ENCODE results near the gene BCL6B.

Gene BCL6B

GRCh38 chr17:7063518-7064094 lies 40.8 kb downstream of the BCL6B start:
- DNase-seq = no peak

GRCh38 chr17:7064261-7064660 lies 41.4 kb downstream of the BCL6B start:
- no peak for DNase-seq

DNA sequence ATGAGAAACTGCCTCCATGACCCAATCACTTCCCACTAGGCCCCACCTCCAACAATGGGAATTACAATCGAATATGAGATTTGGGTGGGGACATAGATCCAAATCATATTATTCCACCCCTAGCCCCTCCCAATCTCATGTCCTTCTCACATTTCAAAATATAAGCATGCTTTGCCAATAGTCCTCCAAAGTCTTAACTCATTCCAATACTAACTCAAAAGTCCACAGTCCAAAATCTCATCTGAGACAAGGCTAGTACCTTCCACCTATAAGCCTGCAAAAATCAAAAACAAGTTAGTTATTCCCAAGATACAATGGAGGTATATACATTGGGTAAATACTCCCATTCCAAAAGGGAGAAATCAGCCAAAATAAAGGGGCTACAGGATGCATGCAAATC lies 44.3 kb downstream of the BCL6B start:
- DNase-seq = no peak

- DNase-seq = no peak
These were observed 45.4 kb downstream of the BCL6B start for GRCh38 chr17:7068268-7068667.

DNA sequence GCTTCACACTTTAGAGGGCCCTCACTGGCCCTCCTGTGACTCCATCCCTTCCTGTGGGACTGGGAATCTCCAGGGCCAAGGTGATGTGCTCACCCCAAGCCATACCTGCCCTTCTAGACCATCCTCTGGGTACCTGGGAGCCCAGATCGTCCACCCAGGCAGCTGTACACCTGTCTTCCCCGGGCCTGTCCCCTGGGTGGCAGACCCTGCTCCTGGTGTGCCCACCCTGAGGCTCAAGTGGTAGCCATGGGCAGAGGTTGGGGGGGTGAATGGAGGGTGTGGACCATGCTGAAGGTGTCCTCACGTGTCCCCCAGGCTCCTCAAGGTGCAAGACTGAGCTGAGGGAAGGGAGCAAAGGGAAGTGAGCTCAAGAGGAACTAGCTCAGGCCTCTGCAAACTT lies 47.9 kb downstream of the BCL6B start:
- DNase-seq = no peak

- DNase-seq = no peak
These were observed 49.6 kb downstream of the BCL6B start for GRCh38 chr17:7072406-7072805.

GRCh38 chr17:7074931-7075330 lies 52.1 kb downstream of the BCL6B start:
- no peak for DNase-seq

GRCh38 chr17:7077911-7078546 lies 55.2 kb downstream of the BCL6B start:
- DNase-seq = no peak

- DNase-seq = no peak
These were observed 55.9 kb downstream of the BCL6B start for GRCh38 chr17:7078711-7079110.

All from activated T-cell treated with anti-CD3 and anti-CD28 coated beads, Interleukin-2, amount 50 U/mL, for 1 hour (primary cell).